ENCODE data around the gene CYBA.
A peak's percentile ranks its signal among the peaks of the same experiment; 100 is the strongest.

Gene CYBA

GRCh38 chr16:88691924-88692560 lies 41.2 kb upstream of the CYBA start:
- TF ChIP-seq JUND (IDR thresholded peaks at IDR 0.05; ENCODE audit: low read depth), result no peak
- DNase-seq (ENCODE audit: low read depth in 1 of 2, low spot score in 1 of 2), result no peak
- in situ Hi-C loops (cut with HindIII; ENCODE audit: low pct_unique_long_range_greater_than_20kb, low sequenced_read_pairs), result no loop called here

GRCh38 chr16:88691129-88691813 lies 40.4 kb upstream of the CYBA start:
- no peak for DNase-seq (ENCODE audit: low read depth in 1 of 2, low spot score in 1 of 2)
- no peak for TF ChIP-seq JUND (IDR thresholded peaks at IDR 0.05; ENCODE audit: low read depth)
- in situ Hi-C loops (cut with HindIII; ENCODE audit: low pct_unique_long_range_greater_than_20kb, low sequenced_read_pairs), result no loop called here

GRCh38 chr16:88690341-88691128 lies 39.7 kb upstream of the CYBA start:
- in situ Hi-C loops (cut with HindIII; ENCODE audit: low pct_unique_long_range_greater_than_20kb, low sequenced_read_pairs), result no loop called here
- no peak for DNase-seq (ENCODE audit: low read depth in 1 of 2, low spot score in 1 of 2)
- no peak for TF ChIP-seq JUND (IDR thresholded peaks at IDR 0.05; ENCODE audit: low read depth)

- no peak for DNase-seq (ENCODE audit: low read depth in 1 of 2, low spot score in 1 of 2)
- no peak for TF ChIP-seq JUND (IDR thresholded peaks at IDR 0.05; ENCODE audit: low read depth)
- in situ Hi-C loops (cut with HindIII; ENCODE audit: low pct_unique_long_range_greater_than_20kb, low sequenced_read_pairs), result no loop called here
These were observed 37.3 kb upstream of the CYBA start for GRCh38 chr16:88688013-88688778.

DNA sequence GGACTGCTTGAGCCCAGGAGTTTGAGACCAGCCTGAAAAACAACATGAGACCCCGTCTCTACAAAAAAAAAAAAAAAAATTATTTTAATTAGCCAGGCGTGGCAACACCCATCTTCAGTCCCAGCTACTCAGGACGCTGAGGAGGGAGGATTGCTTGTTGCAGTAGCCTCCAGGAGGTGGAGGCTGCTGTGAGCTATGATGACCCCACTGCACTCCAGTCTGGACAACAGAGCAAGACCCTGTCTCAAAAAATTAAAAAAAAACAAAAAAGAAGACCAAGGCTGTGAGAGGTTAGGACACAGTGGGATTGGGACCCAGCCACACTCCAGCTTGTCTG lies 36.8 kb upstream of the CYBA start:
- DNase-seq (ENCODE audit: low read depth in 1 of 2, low spot score in 1 of 2), result no peak
- no peak for TF ChIP-seq JUND (IDR thresholded peaks at IDR 0.05; ENCODE audit: low read depth)
- in situ Hi-C loops (cut with HindIII; ENCODE audit: low pct_unique_long_range_greater_than_20kb, low sequenced_read_pairs), result no loop called here

DNA sequence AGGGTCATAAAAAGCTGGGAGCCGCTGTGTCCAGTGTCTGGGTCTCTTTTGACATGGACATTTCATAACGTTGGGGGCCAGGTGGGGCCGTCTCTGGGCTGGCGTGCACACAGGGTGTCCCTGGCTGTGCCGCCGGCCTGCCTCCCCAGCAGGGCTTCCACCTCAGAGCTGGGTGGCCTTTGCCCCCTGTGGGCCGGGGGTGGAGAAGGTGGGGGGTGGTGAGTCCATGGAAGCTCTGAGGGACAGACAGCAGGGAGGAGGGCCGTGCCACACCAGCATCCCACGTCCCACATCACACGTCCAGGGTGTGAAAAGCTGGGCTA lies 36.4 kb upstream of the CYBA start:
- no peak for TF ChIP-seq JUND (IDR thresholded peaks at IDR 0.05; ENCODE audit: low read depth)
- DNase-seq (ENCODE audit: low read depth in 1 of 2, low spot score in 1 of 2), result no peak
- in situ Hi-C loops (cut with HindIII; ENCODE audit: low pct_unique_long_range_greater_than_20kb, low sequenced_read_pairs), result no loop called here

- in situ Hi-C loops (cut with HindIII; ENCODE audit: low pct_unique_long_range_greater_than_20kb, low sequenced_read_pairs), result no loop called here
- DNase-seq (ENCODE audit: low read depth in 1 of 2, low spot score in 1 of 2), result peak; percentile 96 to 97
- no peak for TF ChIP-seq JUND (IDR thresholded peaks at IDR 0.05; ENCODE audit: low read depth)
These were observed 35.8 kb upstream of the CYBA start, which contains the start of gene SNAI3 for GRCh38 chr16:88686439-88687253. SNAI3 (minus strand) TSS chr16:88686507; CDS start chr16:88686406, 101 bp downstream.

DNA sequence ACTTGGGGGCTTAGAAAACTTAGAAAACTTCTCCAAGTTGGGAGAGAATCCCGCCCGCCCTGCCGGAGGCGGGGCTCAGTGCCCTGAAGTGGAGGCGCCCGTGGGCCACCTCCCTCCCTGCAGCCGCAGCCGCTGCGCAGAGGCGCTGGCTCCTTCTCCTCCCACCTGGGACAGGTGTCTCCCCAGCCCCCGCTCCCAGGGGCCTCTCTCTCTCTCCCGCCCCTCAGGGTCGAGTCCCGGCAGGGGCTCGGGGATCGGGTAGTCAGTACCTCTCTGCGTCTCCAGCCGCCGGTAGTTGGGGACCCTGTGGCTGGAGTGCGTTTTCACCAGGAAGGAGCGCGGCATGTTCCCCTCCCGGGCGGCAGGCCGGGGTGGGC lies 35.2 kb upstream of the CYBA start:
- in situ Hi-C loops (cut with HindIII; ENCODE audit: low pct_unique_long_range_greater_than_20kb, low sequenced_read_pairs), result no loop called here
- no peak for TF ChIP-seq JUND (IDR thresholded peaks at IDR 0.05; ENCODE audit: low read depth)
- peak; percentile 80 to 84 for DNase-seq (ENCODE audit: low read depth in 1 of 2, low spot score in 1 of 2)

- no peak for TF ChIP-seq JUND (IDR thresholded peaks at IDR 0.05; ENCODE audit: low read depth)
- DNase-seq (ENCODE audit: low read depth in 1 of 2, low spot score in 1 of 2), result peak in 1 of 2 experiments; percentile 31
- in situ Hi-C loops (cut with HindIII; ENCODE audit: low pct_unique_long_range_greater_than_20kb, low sequenced_read_pairs), result no loop called here
These were observed 34.6 kb upstream of the CYBA start for GRCh38 chr16:88685156-88686061.

- TF ChIP-seq JUND (IDR thresholded peaks at IDR 0.05; ENCODE audit: low read depth), result no peak
- in situ Hi-C loops (cut with HindIII; ENCODE audit: low pct_unique_long_range_greater_than_20kb, low sequenced_read_pairs), result no loop called here
- no peak for DNase-seq (ENCODE audit: low read depth in 1 of 2, low spot score in 1 of 2)
These were observed 33.8 kb upstream of the CYBA start for GRCh38 chr16:88684569-88685155.
